HepG2 (cell line): Measurements from ENCODE around the gene SFXN5.

ENCODE experiments used
- DR1 ChIP-seq: sonication (generic); formaldehyde crosslinking; IDR thresholded peaks from 2 replicates; pipeline ENCODE4 v1.8.0; 2021; ENCODE audit warnings: mild to moderate bottlenecking, missing genetic modification reagents, inconsistent platforms
- ZBTB25 ChIP-seq: IDR thresholded peaks from 2 replicates; pipeline ENCODE4 v1.6.1; 2018; ENCODE audit warnings: missing genetic modification reagents

- TF ChIP-seq DR1 (CRISPR knock-in tag) (no peak), ZBTB25 (no peak)
These were observed 88.6 kb downstream of the SFXN5 start for GRCh38 chr2:72982781-72983499.
